Neural cell (in vitro differentiated cells): ENCODE measurements around the gene PCDHA7. TPM values are rescaled to one million over a fixed set of nuclear protein-coding genes. Genes with fewer than 3 reads are reported as not detected.
A peak's percentile ranks its signal among the peaks of the same experiment; 100 is the strongest.

Experiments
- H2AFZ ChIP-seq: fragments of 200-600, 300-800 bp; sonication (generic), shearing (Covaris generic); 2 replicates; pipeline ENCODE4 v1.6.0; 2014; ENCODE audit warnings: low read depth, mild to moderate bottlenecking, antibody characterized with exemption, low read length, moderate library complexity
- H3F3A ChIP-seq: fragments of 200-600 bp; shearing (Covaris generic); 2 replicates; pipeline ENCODE4 v1.6.1; 2016; ENCODE audit warnings: mild to moderate bottlenecking, moderate library complexity, mixed read lengths, antibody characterized with exemption, low read length; ENCODE audit not compliant: insufficient read depth, poor library complexity, severe bottlenecking
- H3K27ac ChIP-seq: fragments of 200-600, 300-800 bp; sonication (generic), shearing (Covaris generic); 2 replicates; pipeline ENCODE4 v1.5.1; 2014; ENCODE audit warnings: mild to moderate bottlenecking, low read length, moderate library complexity
- H3K27me3 ChIP-seq: fragments of 300-800, 200-600 bp; sonication (generic), shearing (Covaris generic); 2 replicates; pipeline ENCODE4 v1.6.0; 2014; ENCODE audit warnings: mild to moderate bottlenecking, low read depth, low read length, moderate library complexity; ENCODE audit not compliant: insufficient read depth
- H3K36me3 ChIP-seq: fragments of 300-800, 200-600 bp; sonication (generic), shearing (Covaris generic); 2 replicates; pipeline ENCODE4 v1.5.1; 2014; ENCODE audit warnings: mild to moderate bottlenecking, antibody characterized with exemption, low read length, moderate library complexity; ENCODE audit not compliant: insufficient read depth
- H3K4me2 ChIP-seq: fragments of 300-800, 200-600 bp; sonication (generic), shearing (Covaris generic); 2 replicates; pipeline ENCODE4 v1.6.0; 2014; ENCODE audit warnings: mild to moderate bottlenecking, low read length
- H3K4me3 ChIP-seq: fragments of 300-800, 200-600 bp; sonication (generic), shearing (Covaris generic); 2 replicates; pipeline ENCODE4 v1.5.1; 2014; ENCODE audit warnings: mild to moderate bottlenecking, low read length, moderate library complexity
- H3K79me2 ChIP-seq: fragments of 200-600 bp; shearing (Covaris generic); replicated peaks from 2 replicates; pipeline ENCODE4 v1.6.0; 2014; ENCODE audit warnings: mild to moderate bottlenecking, low read length, moderate library complexity; ENCODE audit not compliant: insufficient read depth
- H3K9ac ChIP-seq: fragments of 300-800, 200-600 bp; sonication (generic), shearing (Covaris generic); 2 replicates; pipeline ENCODE4 v1.6.1; 2016; ENCODE audit warnings: mild to moderate bottlenecking, low read length, mixed read lengths
- H3K9me2 ChIP-seq: fragments of 200-600 bp; shearing (Covaris generic); 2 replicates; pipeline ENCODE4 v1.6.1; 2016; ENCODE audit warnings: mild to moderate bottlenecking, low read length, mixed read lengths; ENCODE audit not compliant: insufficient read depth
- H3K9me3 ChIP-seq: fragments of 200-600, 300-800 bp; sonication (generic), shearing (Covaris generic); 2 replicates; pipeline ENCODE4 v1.6.1; 2016; ENCODE audit warnings: mild to moderate bottlenecking, mixed run types, low read length, moderate library complexity, mixed read lengths
- H4K20me1 ChIP-seq: fragments of 200-600 bp; shearing (Covaris generic); 2 replicates; pipeline ENCODE4 v1.6.1; 2016; ENCODE audit warnings: mild to moderate bottlenecking, mixed run types; ENCODE audit not compliant: insufficient read depth
- CTCF ChIP-seq: fragments of 450-650 bp; IDR thresholded peaks from 2 replicates; pipeline ENCODE4 v1.5.1; 2014; ENCODE audit warnings: antibody characterized with exemption, mild to moderate bottlenecking, moderate library complexity; ENCODE audit not compliant: poor library complexity, severe bottlenecking
- EP300 ChIP-seq: fragments of 450-650 bp; conservative IDR thresholded peaks from 2 replicates; pipeline ENCODE4 v1.6.1; 2014; ENCODE audit warnings: antibody characterized with exemption, mild to moderate bottlenecking, moderate library complexity; ENCODE audit not compliant: poor library complexity, severe bottlenecking
- EZH2 ChIP-seq: fragments of 200-600, 300-800 bp; shearing (Covaris generic), sonication (generic); IDR thresholded peaks from 2 replicates; pipeline ENCODE4 v1.6.1; 2014; ENCODE audit warnings: antibody characterized with exemption, low read length, borderline replicate concordance, mild to moderate bottlenecking; ENCODE audit not compliant: insufficient read depth, poor library complexity, severe bottlenecking
- MXI1 ChIP-seq: fragments of 450-650 bp; conservative IDR thresholded peaks from 2 replicates; pipeline ENCODE4 v1.6.1; 2014; ENCODE audit warnings: antibody characterized with exemption, mild to moderate bottlenecking; ENCODE audit not compliant: poor library complexity, severe bottlenecking
- POLR2AphosphoS5 ChIP-seq: IDR thresholded peaks from 2 replicates; pipeline ENCODE4 v1.6.1; 2012
- RAD21 ChIP-seq: fragments of 450-650 bp; conservative IDR thresholded peaks from 2 replicates; pipeline ENCODE4 v1.6.1; 2014; ENCODE audit warnings: antibody characterized with exemption, mild to moderate bottlenecking, moderate library complexity
- REST ChIP-seq: IDR thresholded peaks from 2 replicates; pipeline ENCODE4 v1.6.1; 2012; ENCODE audit warnings: borderline replicate concordance
- SMC3 ChIP-seq: fragments of 450-650 bp; conservative IDR thresholded peaks from 2 replicates; pipeline ENCODE4 v1.6.1; 2014; ENCODE audit warnings: antibody characterized with exemption, mild to moderate bottlenecking, moderate library complexity; ENCODE audit not compliant: poor library complexity
- TAF1 ChIP-seq: IDR thresholded peaks from 2 replicates; pipeline ENCODE4 v1.6.1; 2012; ENCODE audit warnings: low read depth
- polyA plus RNA-seq: library from polyadenylated mRNA; depleted of rRNA; stranded (reverse); fragments of >200 nt; gene quantifications from 2 replicates; pipeline ENCODE4 v1.2.3, GENCODE V29; 2014

The PCDHA7 gene
- polyA plus RNA-seq, 1 donor from 2014 or later, result 2.9 TPM

- Histone ChIP-seq H3K79me2 (peaks cover 14% of the 10 kb centered on the region), H3K9me3 (peaks cover 10% of the 10 kb centered on the region), H2AFZ (no peak within 1 kb of the TSS), H4K20me1 (no peaks in the 10 kb centered on the region), H3K27me3 (no peaks in the 10 kb centered on the region), H3F3A (no peaks in the 10 kb centered on the region), H3K9ac (no peak within 1 kb of the TSS), H3K4me3 (peak within 1 kb of the TSS; percentile 31), H3K36me3 (peaks cover 17% of the 10 kb centered on the region), H3K4me2 (no peak within 1 kb of the TSS), H3K9me2 (no peaks in the 10 kb centered on the region), H3K27ac (no peak within 1 kb of the TSS)
- no peak for TF ChIP-seq RAD21
- no peak for TF ChIP-seq POLR2AphosphoS5
- no peak for TF ChIP-seq MXI1
- TF ChIP-seq EZH2, result no peak
- TF ChIP-seq SMC3, result no peak
- TF ChIP-seq CTCF, result no peak
- no peak for TF ChIP-seq REST
Measured at GRCh38 chr5:140840978-140841962, 7.2 kb downstream of the PCDHA7 start, which contains the start of gene PCDHA8. TSS of gene PCDHA8 (plus strand) at chr5:140841187. CDS start at chr5:140841322, 135 bp downstream.

GRCh38 chr5:140842798-140843733 lies 9.0 kb downstream of the PCDHA7 start:
- Histone ChIP-seq H3K79me2 (peaks cover 14% of the 10 kb centered on the region), H3K4me3 (no peak overlapping the region), H3K36me3 (peaks cover 11% of the 10 kb centered on the region), H2AFZ (no peak overlapping the region), H3K27ac (no peak overlapping the region), H3F3A (no peaks in the 10 kb centered on the region), H3K9ac (no peak overlapping the region), H3K9me2 (no peaks in the 10 kb centered on the region), H4K20me1 (no peaks in the 10 kb centered on the region), H3K9me3 (peaks cover 7% of the 10 kb centered on the region), H3K4me2 (no peak overlapping the region), H3K27me3 (no peaks in the 10 kb centered on the region)
- TF ChIP-seq EP300, result no peak
- no peak for TF ChIP-seq SMC3
- TF ChIP-seq MXI1, result no peak
- no peak for TF ChIP-seq TAF1
- TF ChIP-seq RAD21, result no peak
- TF ChIP-seq REST, result no peak
- TF ChIP-seq POLR2AphosphoS5, result no peak
- no peak for TF ChIP-seq EZH2
- TF ChIP-seq CTCF, result no peak
